HG03457 (cell line): ENCODE results near the gene ABCC3.

ENCODE experiments used
- ATAC-seq: cut with Tn5 transposase; IDR thresholded peaks from one replicate; pipeline ENCODE4 v1.9.1; 2021; ENCODE audit warnings: moderate number of reproducible peaks; ENCODE audit not compliant: unreplicated experiment

The ABCC3 gene

DNA sequence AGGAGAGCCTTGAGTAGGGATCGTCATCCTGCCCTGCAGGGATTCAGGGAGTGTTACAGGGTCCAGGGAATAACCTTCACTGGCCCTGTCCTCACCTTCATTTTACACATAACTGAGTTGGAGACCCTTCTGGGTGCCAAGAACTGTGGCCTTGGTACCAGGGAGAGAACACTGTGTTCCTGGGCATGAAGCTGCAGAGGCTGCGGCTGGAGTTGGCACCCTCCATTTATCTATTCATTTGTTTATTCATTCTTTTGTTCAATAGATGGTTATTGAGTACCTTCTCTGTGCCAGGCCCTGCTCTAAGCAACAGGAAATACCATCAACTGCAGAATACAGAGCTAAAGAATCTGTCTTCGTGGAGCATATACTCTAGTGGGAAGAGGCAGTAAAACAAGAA is 6.7 kb downstream of the ABCC3 start:
- no peak for ATAC-seq

DNA sequence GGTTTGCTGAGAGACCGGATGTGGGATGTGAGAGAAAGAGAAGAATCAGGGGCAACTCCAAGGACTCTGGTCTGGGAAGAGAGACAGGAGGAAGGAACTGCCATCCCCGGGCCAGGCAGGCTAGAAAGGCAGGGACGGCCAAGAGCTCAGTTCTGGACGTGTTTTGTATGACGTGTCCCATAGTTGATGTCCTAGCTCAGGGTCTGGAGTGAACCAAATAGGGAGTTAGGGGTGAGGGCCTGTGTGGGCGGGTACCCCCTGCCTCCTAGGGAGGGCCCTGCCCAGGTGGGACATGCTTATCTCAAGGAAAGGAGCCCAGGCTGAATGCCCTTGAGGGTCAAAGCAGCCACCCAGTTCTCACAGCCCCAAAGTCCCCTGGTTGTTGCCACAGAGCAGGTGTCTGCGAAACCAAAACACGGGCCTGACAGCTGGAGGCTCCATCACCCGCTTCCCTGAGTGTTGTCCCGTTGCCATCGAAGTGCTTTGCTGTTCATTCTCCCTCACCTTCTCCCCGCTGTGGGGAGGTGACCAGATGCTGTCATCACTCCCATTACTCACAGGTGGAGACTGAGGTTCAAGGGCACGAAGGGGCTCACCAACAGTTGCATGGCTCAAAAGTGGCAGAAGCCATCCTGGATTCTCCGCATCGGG is 7.5 kb downstream of the ABCC3 start:
- no peak for ATAC-seq

DNA sequence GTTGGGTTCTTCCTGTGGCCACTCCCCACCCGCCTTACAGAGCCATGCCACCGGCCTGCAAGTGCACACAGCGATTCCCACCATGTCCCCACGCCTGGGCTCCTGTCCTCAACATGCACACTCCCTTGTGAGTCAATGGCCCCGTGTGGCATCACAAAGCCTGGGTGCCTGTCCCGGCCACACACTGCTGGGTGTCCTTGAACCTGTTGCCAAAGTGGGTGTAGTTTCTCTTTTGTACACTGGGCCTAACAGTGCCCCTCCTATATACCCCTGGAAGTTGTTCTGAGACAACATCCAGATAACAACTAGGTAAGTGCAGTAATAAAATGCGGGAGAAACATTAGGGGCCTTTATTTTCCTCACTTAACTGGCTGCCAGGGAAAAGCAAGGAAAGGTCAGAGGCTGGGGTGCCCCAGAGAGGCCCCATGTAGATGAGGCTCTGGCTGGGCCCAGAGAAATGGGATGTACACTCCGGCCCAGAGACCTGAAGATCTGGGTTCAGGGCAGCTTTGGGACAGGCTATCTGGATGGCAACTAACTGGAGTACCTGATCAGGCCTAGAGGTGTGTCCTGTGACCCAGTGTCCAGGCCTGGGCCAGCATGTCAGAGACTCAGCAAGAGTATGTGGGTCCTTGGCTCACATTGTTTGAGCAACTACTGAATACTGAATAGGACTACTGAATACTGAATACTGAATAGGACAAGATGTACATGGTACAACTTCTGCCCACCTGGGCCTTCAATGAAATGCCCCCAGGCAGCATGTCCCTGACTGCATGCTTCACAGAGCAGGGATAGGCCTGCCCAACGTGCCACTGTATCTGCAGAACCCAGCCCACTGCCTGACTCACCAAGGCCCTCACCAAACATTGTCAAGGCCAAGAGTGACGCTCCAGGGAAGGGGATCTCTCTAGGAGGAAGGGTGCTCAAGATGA is 8.3 kb downstream of the ABCC3 start:
- no peak for ATAC-seq

DNA sequence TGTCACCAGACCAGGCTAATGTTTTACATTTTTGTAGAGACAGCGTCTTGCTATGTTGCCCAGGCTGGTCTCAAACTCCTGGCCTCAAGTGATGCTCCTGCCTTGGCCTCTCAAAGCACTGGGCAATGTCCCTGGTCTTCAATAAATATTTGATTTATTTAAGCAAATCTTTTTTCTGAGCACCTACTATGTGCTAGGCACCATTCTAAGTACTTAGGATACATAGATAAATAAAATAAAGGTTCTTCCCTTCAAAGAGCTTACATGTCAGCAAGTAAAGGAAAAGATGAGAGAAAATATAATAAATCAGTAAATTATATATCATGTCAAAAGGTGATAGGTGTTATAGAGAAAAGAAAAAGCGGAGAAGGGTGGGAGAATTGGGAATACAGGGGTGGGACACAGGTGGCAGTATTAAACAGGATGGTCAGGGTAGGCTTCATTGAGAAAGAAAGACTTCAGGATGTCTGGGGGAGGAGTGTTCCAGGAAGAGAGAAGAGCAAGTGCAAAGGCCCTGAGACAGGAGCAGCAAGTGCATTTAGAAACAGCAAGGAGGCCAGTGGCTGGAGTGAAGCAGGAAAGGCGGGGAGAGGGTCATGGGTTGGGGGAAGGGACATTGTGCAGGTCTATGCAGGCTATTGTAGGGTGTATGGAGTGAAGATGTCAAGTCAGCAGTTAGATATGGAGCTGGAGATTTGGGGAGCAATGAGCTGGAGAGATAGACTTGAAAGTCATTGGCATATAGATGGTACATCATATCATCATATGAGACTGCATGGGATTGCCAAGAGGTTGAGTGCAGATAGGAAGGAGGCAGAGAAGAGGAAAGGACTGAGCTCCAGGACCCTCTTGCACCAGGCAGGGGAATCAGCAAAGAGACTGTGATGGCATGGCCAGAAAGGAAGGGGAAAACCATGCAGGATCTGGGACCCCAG is 11.3 kb downstream of the ABCC3 start:
- no peak for ATAC-seq

DNA sequence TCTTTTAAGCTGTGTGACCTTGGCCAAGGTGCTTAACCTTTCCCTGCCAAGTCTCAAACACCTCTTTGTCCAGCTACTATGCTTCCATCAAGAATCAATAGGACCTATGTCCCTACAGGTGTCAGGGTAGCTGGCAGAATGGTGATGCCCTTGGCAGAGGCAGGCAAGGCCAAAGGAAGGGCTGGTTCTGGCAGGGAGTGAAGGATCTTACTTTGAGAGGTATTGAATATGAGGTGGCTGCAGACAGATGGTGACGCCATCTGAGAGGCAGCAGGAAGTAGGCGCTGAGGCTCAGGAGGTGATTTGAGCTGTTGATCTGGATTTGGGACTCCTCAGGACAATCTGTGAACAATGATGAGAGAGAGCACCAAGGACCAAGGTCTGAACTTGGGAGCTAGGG is 12.5 kb downstream of the ABCC3 start:
- ATAC-seq = no peak

DNA sequence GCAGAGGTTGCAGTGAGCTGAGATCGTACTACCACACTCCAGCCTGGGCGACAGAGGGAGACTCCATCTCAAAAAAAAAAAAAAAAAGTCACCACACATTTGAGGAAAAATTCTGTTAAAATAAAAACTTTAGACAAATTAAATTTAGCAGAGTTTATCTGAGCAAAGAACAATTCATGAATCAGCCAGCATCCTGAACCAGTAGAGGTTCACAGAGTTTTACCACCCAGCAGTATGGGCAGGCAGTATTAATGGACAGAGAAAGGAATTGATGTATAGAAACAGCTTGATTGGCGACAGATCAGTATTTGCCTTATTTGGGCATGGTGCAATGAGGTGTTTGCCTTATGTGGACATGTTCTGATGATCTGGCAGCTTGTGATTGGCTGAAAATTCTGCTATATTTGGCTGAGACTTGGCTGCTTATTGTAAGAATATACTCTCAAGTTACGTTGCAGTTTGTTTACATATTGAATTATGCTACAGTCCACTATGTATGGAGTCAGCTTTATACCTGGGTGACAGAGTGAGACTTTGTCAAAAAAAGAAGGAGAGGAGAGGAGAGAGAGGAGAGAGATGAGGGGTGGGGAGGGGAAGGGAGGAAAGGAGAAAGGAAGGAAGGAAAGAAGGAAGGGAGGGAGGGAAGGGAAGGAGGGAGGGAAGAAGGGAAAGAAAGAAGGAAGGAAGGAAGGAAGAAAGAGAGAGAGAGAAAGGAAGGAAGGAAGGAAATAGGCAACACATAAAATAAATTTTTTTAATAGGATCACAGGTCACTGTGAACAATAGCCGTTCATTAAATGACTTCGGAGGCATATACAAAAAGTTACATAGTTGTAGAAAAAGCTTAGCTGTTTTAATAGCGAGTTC is 14.6 kb downstream of the ABCC3 start:
- no peak for ATAC-seq

DNA sequence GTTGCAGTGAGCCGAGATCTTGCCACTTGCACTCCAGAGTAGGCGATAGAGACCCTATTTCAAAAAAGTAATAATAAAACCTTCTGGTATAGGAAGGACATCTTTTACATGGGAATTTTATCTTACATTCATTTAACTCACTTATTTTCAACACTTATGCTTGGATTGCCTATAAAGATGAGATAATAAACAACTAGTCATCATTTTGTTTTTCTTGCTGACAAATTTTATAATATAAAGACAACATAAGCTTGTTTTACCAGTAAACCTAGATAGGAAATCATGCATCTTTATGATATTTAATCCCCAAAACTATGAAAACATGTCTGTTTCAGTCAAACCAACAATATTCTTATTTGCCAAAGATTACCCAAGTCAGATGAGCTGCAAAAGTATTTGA is 17.0 kb downstream of the ABCC3 start:
- no peak for ATAC-seq

DNA sequence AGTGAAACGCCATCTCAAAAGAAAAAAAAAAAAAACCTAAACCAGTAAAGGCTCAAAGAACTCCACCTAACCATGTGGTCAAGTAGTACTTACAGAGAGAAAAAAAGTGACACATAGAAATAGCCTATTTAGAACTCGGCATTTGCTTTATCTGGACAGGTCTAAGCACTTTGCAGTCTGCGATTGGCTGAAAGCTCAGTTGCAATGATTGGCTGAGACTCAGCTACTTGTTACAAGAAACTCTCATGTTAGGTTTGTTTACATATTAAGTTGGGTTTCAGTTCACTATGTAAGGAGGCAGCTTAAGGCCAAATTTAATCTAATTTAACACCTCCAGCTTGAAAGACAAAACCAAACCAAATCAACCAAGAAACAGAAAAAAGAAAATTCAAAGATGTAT is 19.1 kb downstream of the ABCC3 start:
- ATAC-seq = no peak

DNA sequence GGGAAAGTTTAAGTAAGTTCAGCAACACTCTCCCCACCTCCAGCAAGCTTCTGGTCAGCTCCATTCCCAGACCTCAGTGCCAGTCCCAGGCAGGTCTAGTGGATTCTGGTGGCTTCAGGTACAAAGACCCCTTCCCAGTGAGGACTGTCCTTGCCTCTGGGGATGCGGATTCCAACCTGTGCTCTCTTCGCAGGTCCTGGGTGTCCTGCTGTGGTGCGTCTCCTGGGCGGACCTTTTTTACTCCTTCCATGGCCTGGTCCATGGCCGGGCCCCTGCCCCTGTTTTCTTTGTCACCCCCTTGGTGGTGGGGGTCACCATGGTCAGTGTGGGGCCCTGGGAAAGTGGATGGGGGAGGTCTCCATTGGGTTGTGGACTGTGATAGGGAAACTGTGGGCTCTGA is 21.8 kb downstream of the ABCC3 start:
- no peak for ATAC-seq

DNA sequence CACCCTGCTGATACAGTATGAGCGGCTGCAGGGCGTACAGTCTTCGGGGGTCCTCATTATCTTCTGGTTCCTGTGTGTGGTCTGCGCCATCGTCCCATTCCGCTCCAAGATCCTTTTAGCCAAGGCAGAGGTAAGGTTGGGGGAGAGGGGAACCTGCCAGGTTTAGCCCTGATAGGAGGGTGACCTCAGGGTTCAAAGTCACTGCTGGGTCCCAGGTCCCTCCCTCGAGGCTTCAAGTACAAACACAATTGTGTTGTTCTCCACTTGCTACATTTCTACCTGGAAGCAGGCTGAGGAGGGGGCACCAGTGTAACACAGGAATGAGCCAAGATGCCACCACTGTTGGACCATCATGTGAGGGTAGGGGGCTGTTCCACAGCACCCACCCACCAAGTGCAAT is 22.4 kb downstream of the ABCC3 start:
- no peak for ATAC-seq

DNA sequence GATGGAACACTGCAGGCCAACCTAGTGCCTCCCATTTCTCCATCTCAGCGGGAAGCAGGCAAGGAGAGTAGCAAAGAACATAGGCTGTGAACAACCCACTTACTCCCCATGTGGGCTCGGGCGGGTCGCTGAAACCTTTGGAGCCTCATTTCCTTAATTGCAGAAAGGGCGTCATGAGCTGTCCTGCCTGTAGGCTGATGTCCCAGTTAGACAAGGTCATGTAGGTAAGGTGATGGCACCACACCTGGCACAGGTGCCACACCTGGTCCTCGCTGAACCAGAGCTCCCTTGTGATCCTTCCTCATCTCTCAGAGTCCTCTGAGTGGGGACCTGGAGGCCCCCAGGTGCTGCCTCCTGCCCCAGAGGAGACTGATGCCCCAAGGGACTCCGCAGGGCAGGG is 22.9 kb downstream of the ABCC3 start:
- ATAC-seq = no peak

DNA sequence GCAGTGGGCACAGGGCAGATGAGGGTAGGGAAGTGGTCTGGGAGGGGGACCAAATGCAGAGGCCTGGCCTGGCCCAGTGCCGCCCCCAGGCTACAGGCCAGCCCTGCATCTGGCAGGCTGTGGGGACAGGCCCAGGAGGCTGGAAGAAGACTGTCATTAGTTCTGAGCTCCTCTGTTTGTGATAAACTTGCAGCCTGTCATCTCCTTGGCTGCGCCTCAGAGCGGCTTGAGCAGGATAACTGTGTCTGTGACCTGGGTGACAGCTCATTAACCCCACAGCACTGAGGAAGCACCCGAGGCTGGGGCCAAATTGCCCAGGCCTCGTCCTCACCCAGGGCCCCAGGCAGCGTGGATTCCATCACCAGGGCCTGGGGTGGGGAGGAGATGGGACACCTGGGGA is 23.9 kb downstream of the ABCC3 start:
- ATAC-seq = no peak

DNA sequence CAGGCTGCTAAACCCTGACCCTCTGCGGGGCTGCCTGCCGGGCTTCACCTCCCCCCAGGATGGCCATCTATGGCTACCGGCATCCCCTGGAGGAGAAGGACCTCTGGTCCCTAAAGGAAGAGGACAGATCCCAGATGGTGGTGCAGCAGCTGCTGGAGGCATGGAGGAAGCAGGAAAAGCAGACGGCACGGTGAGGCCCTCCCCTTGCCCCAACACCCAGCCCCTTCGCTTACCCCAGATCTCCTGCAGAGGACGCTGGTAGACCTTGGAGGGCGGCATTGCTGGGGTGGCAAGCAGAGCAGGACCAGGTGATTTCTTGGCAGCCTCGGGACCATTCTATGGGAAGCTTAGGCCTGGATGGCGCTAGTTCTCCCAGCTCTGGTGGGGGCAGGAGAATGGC is 24.5 kb downstream of the ABCC3 start:
- no peak for ATAC-seq

DNA sequence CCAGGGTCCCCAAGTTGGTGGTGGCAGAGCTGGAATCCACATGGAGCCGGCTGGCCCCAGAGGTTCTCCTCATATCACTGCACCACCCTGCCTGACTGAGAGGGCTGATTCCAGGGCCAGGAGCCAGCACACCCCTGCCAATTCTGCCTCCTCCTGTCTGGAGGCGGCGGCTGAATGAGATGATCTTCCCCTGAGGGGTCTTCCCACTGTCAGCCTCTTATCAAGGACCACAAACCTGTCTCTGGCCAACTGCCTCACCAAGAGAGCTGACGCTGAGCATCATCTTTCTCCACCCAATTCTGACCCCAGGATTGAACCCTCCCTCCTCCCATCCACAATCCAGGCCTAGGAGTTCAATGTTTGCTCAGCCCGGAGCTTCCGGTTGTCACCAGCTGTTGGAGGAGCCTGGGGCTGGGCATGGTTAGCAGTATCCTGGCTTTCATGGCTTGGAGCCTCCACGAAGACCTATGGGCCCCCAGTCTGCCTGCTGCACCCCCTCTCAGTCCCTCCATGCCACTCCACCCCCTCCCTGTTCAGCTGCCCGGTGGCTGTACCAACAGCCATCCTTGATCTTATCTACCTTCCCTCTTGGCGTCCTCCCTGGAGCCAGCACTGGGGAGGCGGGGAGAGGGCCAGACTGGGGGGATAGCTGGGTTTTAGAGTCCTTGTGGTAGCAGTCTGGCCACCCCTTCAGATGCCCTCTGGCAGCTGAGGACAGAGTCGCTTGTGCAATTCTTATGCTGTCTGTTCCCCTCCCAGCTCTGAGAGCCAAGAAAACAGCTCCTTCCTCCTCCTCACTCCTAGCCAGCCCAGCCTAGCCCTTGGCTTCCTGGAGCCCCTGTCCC is 25.6 kb downstream of the ABCC3 start:
- no peak for ATAC-seq

DNA sequence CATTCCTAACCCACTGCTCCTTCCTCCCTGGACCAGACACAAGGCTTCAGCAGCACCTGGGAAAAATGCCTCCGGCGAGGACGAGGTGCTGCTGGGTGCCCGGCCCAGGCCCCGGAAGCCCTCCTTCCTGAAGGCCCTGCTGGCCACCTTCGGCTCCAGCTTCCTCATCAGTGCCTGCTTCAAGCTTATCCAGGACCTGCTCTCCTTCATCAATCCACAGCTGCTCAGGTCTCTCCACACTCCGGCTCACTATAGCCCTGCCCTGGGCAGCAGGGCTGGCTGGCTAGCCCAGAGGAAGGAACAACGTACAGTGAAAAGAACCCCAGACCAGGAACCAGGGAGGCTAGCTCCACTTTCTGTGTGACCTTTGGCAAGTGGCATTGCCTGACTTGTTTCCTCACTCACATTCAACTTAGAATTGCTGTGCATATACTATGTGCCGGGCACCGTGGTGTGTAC is 26.2 kb downstream of the ABCC3 start:
- no peak for ATAC-seq

DNA sequence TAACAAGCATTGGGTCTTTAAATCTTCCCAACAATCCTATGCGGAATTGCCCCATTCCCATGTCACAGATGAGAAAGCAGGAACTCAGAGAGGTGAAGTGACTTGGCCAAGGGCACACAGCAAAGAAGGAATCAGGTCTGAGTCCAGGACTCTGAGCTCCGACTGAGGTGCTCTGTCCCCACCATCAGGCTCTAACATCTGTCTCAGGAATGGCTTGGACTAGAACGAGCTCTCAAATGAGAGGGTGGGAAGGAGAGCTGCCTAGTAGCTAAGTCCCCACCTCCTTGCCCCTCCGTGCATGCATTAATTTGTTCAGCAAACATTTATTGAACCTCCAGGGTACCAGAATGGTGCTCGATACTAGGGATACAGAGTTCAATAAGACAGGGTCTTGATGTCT is 26.7 kb downstream of the ABCC3 start:
- no peak for ATAC-seq

DNA sequence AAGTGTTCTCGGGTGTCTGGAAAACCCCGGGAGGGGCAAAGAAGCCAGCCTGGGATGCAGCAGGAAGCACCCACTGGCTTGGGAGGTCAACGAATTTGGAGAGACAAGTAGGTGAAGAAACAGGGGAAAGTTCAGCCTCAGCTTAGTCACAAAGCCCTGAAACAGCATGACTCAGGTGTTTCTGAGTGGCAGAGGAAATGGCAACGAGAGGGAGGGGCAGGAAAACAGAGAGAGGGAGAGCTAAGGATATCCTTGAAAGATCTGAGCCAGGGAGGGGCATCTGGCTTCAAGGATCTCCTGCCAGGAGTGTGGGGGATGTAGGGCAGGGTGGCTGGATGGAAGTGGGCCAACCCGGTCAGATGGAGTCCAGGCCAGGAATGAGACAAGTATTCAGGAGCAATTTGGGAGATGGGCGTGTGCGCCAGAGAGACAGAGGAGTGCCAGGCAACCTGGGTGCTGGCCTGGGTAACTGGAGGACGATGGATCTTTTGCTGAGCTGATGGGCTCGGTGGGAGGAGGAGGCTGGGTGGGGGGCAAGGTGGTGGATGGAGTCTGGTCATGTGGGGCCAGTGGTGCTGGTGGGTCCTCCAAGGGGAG is 27.2 kb downstream of the ABCC3 start:
- ATAC-seq = no peak

DNA sequence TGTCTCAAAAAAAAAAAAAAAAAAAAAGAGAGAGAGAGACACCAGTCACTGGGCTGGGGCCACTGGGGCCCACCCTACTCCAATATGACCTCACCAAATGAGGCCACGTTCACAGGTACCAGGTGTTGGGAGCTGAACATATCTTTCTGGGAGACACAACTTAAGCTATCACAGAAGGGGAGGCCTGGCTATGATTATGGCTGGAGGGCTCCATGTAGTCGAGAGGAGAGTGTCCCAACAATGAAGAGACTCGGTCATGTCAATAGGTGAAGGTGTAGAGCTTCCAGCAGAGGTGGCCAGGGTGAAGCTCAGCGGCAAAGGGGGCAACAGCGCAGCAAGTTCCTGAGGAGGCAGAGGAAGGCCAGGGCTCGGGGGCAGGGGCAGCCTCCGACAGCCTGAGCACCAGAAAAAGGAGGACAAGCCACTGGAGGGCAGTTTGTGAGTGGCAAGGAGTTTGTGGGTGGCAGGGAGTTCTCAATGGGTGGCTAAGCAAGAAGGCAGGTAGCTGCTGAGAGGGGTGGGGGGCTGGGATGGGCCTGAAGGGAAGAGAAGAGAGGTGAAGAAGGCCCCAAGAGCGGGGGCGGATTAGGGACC is 28.0 kb downstream of the ABCC3 start:
- ATAC-seq = no peak
